Panc1 (cell line): ENCODE results near the gene SLC22A16. TPM values are rescaled to one million over a fixed set of nuclear protein-coding genes. Genes with fewer than 3 reads are reported as not detected.
"Not testable (repeated sequence)": the region's sequence is repeated elsewhere in the genome, so short reads cannot be mapped to it uniquely, and the experiment has no call there.

Source experiments
- ATAC-seq: fragments of 200-7000 bp; cut with Tn5 transposase; 2 replicates; pipeline ENCODE4 v1.9.1; 2020; ENCODE audit warnings: mild to moderate bottlenecking, moderate library complexity
- BruUV-seq: library from RNA; stranded (reverse); fragments of 400-500 nt; replicated peaks from 2 replicates; lab custom pipeline; 2021; lab: Mats Ljungman, UMichigan
- CTCF ChIA-PET: fragments of 300-600 bp; sonication (Branson Sonifier 250); formaldehyde crosslinking; loops from one replicate; lab custom pipeline; 2022; ENCODE audit warnings: antibody characterized with exemption; lab: Charles Lee
- POLR2A ChIA-PET: fragments of 300-600 bp; sonication (Branson Sonifier 250); formaldehyde crosslinking; loops from one replicate; lab custom pipeline; 2022; ENCODE audit warnings: antibody characterized with exemption; lab: Charles Lee
- DNase-seq: peaks from one replicate; pipeline ENCODE4 v3.0.0-alpha.2; 2010; ENCODE audit warnings: low read depth, low spot score
- H3K27ac ChIP-seq: 2 replicates; pipeline ENCODE4 v1.5.1; 2011; ENCODE audit warnings: mild to moderate bottlenecking, low read length, inconsistent platforms
- H3K27me3 ChIP-seq: fragments of 200-500 bp; sonication (Bioruptor generic); 2 replicates; pipeline ENCODE4 v1.6.0; 2014; ENCODE audit warnings: low read length, inconsistent platforms; ENCODE audit not compliant: control insufficient read depth, insufficient read depth
- H3K36me3 ChIP-seq: fragments of 200-500 bp; sonication (Bioruptor generic); 2 replicates; pipeline ENCODE4 v1.5.1; 2014; ENCODE audit warnings: inconsistent platforms, mild to moderate bottlenecking, low read length, moderate library complexity; ENCODE audit not compliant: control insufficient read depth, insufficient read depth
- H3K4me1 ChIP-seq: 2 replicates; pipeline ENCODE4 v1.5.1; 2011; ENCODE audit warnings: inconsistent platforms, mild to moderate bottlenecking, low read length, moderate library complexity; ENCODE audit not compliant: control insufficient read depth, insufficient read depth
- H3K4me3 ChIP-seq, 2 experiments: 2 replicates each; pipeline ENCODE4 v1.5.1; 2011 to 2012; ENCODE audit warnings: low read depth in 2 of 2, low read length in 2 of 2, mild to moderate bottlenecking in 2 of 2, inconsistent platforms in 1 of 2, moderate library complexity in 1 of 2
- H3K9me3 ChIP-seq: fragments of 200-500 bp; sonication (Bioruptor generic); 2 replicates; pipeline ENCODE4 v1.5.1; 2014; ENCODE audit warnings: low read depth, mild to moderate bottlenecking, inconsistent platforms, low read length, moderate library complexity; ENCODE audit not compliant: control insufficient read depth, insufficient read depth
- CTCF ChIP-seq: fragments of 450-650 bp; IDR thresholded peaks from 2 replicates; pipeline ENCODE4 v1.5.1; 2017; ENCODE audit warnings: mild to moderate bottlenecking
- POLR2AphosphoS5 ChIP-seq: IDR thresholded peaks from 2 replicates; pipeline ENCODE4 v1.6.1; 2012; ENCODE audit warnings: mild to moderate bottlenecking, low read depth, low read length, moderate library complexity
- REST ChIP-seq, 2 experiments: IDR thresholded peaks; 2 replicates each; pipeline ENCODE4 v1.6.1; 2011 to 2012; ENCODE audit warnings: low read depth in 2 of 2, control low read depth in 1 of 2, low read length in 1 of 2, mild to moderate bottlenecking in 1 of 2, moderate library complexity in 1 of 2; ENCODE audit not compliant: insufficient read depth in 1 of 2
- SIN3A ChIP-seq: IDR thresholded peaks from 2 replicates; pipeline ENCODE4 v1.6.1; 2012; ENCODE audit warnings: low read depth, mild to moderate bottlenecking, low read length, moderate library complexity, borderline replicate concordance; ENCODE audit not compliant: insufficient read depth
- TCF7L2 ChIP-seq: IDR thresholded peaks from 2 replicates; pipeline ENCODE4 v1.6.1; 2011; ENCODE audit warnings: mild to moderate bottlenecking, low read depth, low read length, inconsistent platforms
- in situ Hi-C: cut with HindIII; loops from 2 replicates; pipeline ENCODE4 v1.10.0; 2016; ENCODE audit warnings: low sequenced_read_pairs, low pct_unique_long_range_greater_than_20kb
- intact Hi-C: fragments of 100-400 bp; cut with micrococcal nuclease; formaldehyde crosslinking; loops from one replicate; pipeline ENCODE4 v1.10.0; 2022; ENCODE audit not compliant: unreplicated experiment
- total RNA-seq: library from RNA; stranded (reverse); gene quantifications from one replicate; pipeline ENCODE4 v1.2.1, GENCODE V29; 2021; ENCODE audit not compliant: unreplicated experiment

Gene SLC22A16
- total RNA-seq, 1 experiment from 2014 or later, result not detected

GRCh38 chr6:110509617-110510241, 33.3 kb upstream of the SLC22A16 start:
- in situ Hi-C loops, result no loop called here
- H3K4me3 ChIP-seq, result no peak overlapping the region
- intact Hi-C loops, result no loop called here
- ChIA-PET POLR2A (no interaction called here), CTCF (no interaction called here)
- H3K27me3 ChIP-seq, result no peaks in the 10 kb centered on the region
- peak overlapping the region; percentile 9 for H3K27ac ChIP-seq
- no TSS peak for BruUV-seq
- DNase-seq, result peak; percentile 76
- H3K9me3 ChIP-seq, result peaks cover 7% of the 10 kb centered on the region; the same call in 1 of the 2 replicates
- H3K36me3 ChIP-seq, result no peaks in the 10 kb centered on the region
- ATAC-seq, result peak; percentile 93
- peaks cover 15% of the 10 kb centered on the region; the same call in 1 of the 2 replicates for H3K4me1 ChIP-seq
- TF ChIP-seq SIN3A, result no peak
- TF ChIP-seq POLR2AphosphoS5, result peak; percentile 37; the same call in 1 of the 2 replicates
- no peak; a peak in 1 of 4 replicates for TF ChIP-seq REST (IDR thresholded peaks at IDR 0.05; ENCODE audit: insufficient read depth in 1 of 2, low read depth in 2 of 2, low read length in 1 of 2)
- no peak for TF ChIP-seq TCF7L2

GRCh38 chr6:110504891-110505290, 28.5 kb upstream of the SLC22A16 start:
- DNase-seq, CTCF ChIA-PET, BruUV-seq, H3K36me3 ChIP-seq, POLR2A ChIA-PET, intact Hi-C loops, H3K27me3 ChIP-seq, in situ Hi-C loops, H3K4me1 ChIP-seq, H3K27ac ChIP-seq, H3K9me3 ChIP-seq, H3K4me3 ChIP-seq, ATAC-seq: not testable (repeated sequence)

- intact Hi-C loops (no loop called here), in situ Hi-C loops (no loop called here)
- DNase-seq, result no peak
- H3K4me3 ChIP-seq, result no peak overlapping the region
- H3K27ac ChIP-seq, result no peak overlapping the region
- no peaks in the 10 kb centered on the region for H3K27me3 ChIP-seq
- H3K36me3 ChIP-seq, result no peaks in the 10 kb centered on the region
- TF ChIP-seq TCF7L2, result no peak
- TF ChIP-seq POLR2AphosphoS5, result no peak
- no peak for TF ChIP-seq CTCF
- TF ChIP-seq SIN3A, result no peak
- no peak for TF ChIP-seq REST (IDR thresholded peaks at IDR 0.05; ENCODE audit: insufficient read depth in 1 of 2, low read depth in 2 of 2, low read length in 1 of 2)
- no TSS peak for BruUV-seq
- CTCF ChIA-PET, result no interaction called here
- POLR2A ChIA-PET, result no interaction called here
- no peaks in the 10 kb centered on the region for H3K9me3 ChIP-seq
- no peaks in the 10 kb centered on the region for H3K4me1 ChIP-seq
- no peak for ATAC-seq
These were observed 19.5 kb upstream of the SLC22A16 start for GRCh38 chr6:110495949-110496348.
